ENCODE measurements around the gene RASA2. TPM values are rescaled to one million over a fixed set of nuclear protein-coding genes. Genes with fewer than 3 reads are reported as not detected.
A peak's percentile ranks its signal among the peaks of the same experiment; 100 is the strongest.

RASA2 gene
- total and polyA plus RNA-seq, 5 donors from 2014 or later = 46.5 to 93.5 (median 57.1) TPM

DNA sequence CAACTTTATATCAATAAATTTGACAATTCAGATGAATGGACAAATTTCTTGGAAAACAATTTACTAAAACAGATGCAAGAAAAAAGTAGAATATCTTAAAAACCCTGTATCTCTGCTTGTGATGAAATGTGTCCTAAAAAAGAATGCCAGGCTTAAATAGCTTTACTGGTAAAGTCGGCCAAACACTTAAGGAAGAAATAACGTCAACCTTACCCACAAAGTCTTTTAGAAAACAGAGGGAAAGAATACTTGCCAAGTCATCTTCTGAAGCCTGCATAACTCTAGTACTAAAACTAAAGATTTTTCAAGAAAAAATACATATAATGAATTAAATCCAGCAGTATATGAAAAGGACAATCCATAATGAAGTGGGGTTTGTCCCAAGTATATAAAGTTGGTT is 111.1 kb downstream of the RASA2 start:
- H3K36me3 Mint-ChIP-seq = peaks cover 71% of the 10 kb centered on the region
- Histone ChIP-seq H3K4me1 (ENCODE audit: control insufficient read depth, insufficient read depth, low read length, poor library complexity, severe bottlenecking) (no peaks in the 10 kb centered on the region), H3K9me3 (ENCODE audit: control insufficient read depth in 2 of 2, low read length in 2 of 2) (no peaks in the 10 kb centered on the region), H3K4me3 (ENCODE audit: low read depth, low read length) (no peak overlapping the region), H3K36me3 (ENCODE audit: control insufficient read depth, insufficient read depth, low read length) (peaks cover 73% of the 10 kb centered on the region), H3K27ac (ENCODE audit: insufficient read depth, low read length, poor library complexity, severe bottlenecking) (no peak overlapping the region), H3K27me3 (ENCODE audit: control insufficient read depth, insufficient read depth, low read length) (no peaks in the 10 kb centered on the region)
- ATAC-seq (ENCODE audit: low read depth in 2 of 2) = no peak
- peaks cover 0 to 6% (median 2%) of the 10 kb centered on the region in 4 donors for H3K4me1 Mint-ChIP-seq
- peaks cover 0 to 10% (median 1%) of the 10 kb centered on the region in 7 donors for H3K9me3 Mint-ChIP-seq
- H3K27me3 Mint-ChIP-seq = no peaks in the 10 kb centered on the region
- H3K4me3 Mint-ChIP-seq = no peak overlapping the region
- H3K27ac Mint-ChIP-seq = no peak overlapping the region
- DNase-seq = no peak

DNA sequence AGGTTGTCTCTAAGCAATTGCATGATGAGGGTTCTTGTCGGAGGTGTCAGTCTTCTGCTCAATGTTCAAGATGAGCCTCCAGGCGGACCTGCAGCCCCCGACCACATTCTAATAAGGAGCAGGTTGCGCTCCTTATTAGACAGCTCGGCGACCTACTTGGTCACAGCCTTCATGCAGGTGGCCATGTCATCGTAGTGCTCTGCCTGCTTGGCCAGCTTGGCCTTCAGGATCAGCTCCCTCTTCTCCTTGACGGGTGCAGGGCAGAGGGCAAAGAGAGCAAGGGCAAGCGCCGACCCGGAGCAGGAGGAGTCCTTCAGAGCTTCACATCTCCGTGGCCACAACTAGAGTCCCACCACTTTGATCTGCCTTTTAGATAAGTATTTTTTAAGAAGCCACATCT is 113.5 kb downstream of the RASA2 start:
- ATAC-seq (ENCODE audit: low read depth in 2 of 2) (no peak), DNase-seq (no peak)
- no peaks in the 10 kb centered on the region for H3K9me3 ChIP-seq (ENCODE audit: control insufficient read depth in 2 of 2, low read length in 2 of 2)
- H3K27me3 ChIP-seq (ENCODE audit: control insufficient read depth, insufficient read depth, low read length) = no peaks in the 10 kb centered on the region
- no peak overlapping the region for H3K27ac ChIP-seq (ENCODE audit: insufficient read depth, low read length, poor library complexity, severe bottlenecking)
- Mint-ChIP-seq H3K4me1 (peaks cover 5 to 12% (median 9%) of the 10 kb centered on the region in 4 donors), H3K27ac (peak overlapping the region in 1 of 3 donors; percentile 69), H3K36me3 (peaks cover 59% of the 10 kb centered on the region), H3K27me3 (no peaks in the 10 kb centered on the region), H3K4me3 (peak overlapping the region in 1 of 4 donors; percentile 29), H3K9me3 (peaks cover 0 to 10% (median 1%) of the 10 kb centered on the region in 7 donors)
- H3K4me1 ChIP-seq (ENCODE audit: control insufficient read depth, insufficient read depth, low read length, poor library complexity, severe bottlenecking) = no peaks in the 10 kb centered on the region
- peaks cover 51% of the 10 kb centered on the region for H3K36me3 ChIP-seq (ENCODE audit: control insufficient read depth, insufficient read depth, low read length)
- no peak overlapping the region for H3K4me3 ChIP-seq (ENCODE audit: low read depth, low read length)

DNA sequence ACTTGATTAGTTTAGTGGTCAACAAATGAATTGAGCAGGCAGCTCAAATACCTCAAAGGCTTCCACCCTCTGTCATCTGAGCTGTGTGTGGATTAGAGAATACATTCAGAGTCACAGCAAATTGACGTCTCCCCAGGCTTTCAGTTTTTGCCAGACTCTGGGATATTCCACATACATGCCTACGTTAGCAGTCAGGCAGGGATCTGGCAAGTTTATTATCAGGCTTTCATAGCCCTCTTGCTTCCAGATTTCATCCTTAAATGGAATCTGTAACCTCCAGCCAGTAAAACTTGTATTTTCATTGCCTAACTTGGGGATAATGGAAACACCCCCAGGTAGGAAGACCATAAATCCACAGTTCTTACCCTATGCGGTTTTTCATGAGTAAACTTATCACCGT is 115.9 kb downstream of the RASA2 start:
- Mint-ChIP-seq H3K27ac (peak overlapping the region in 1 of 3 donors; percentile 44), H3K4me3 (no peak overlapping the region), H3K36me3 (peaks cover 48% of the 10 kb centered on the region), H3K4me1 (peaks cover 9 to 22% (median 16%) of the 10 kb centered on the region in 4 donors), H3K27me3 (no peaks in the 10 kb centered on the region), H3K9me3 (peaks cover 0 to 10% (median 1%) of the 10 kb centered on the region in 7 donors)
- H3K27ac ChIP-seq (ENCODE audit: insufficient read depth, low read length, poor library complexity, severe bottlenecking) = no peak overlapping the region
- no peaks in the 10 kb centered on the region for H3K4me1 ChIP-seq (ENCODE audit: control insufficient read depth, insufficient read depth, low read length, poor library complexity, severe bottlenecking)
- peaks cover 51% of the 10 kb centered on the region for H3K36me3 ChIP-seq (ENCODE audit: control insufficient read depth, insufficient read depth, low read length)
- ATAC-seq (ENCODE audit: low read depth in 2 of 2) (no peak), DNase-seq (no peak)
- H3K4me3 ChIP-seq (ENCODE audit: low read depth, low read length) = no peak overlapping the region
- H3K9me3 ChIP-seq (ENCODE audit: control insufficient read depth in 2 of 2, low read length in 2 of 2) = no peaks in the 10 kb centered on the region
- no peaks in the 10 kb centered on the region for H3K27me3 ChIP-seq (ENCODE audit: control insufficient read depth, insufficient read depth, low read length)

DNA sequence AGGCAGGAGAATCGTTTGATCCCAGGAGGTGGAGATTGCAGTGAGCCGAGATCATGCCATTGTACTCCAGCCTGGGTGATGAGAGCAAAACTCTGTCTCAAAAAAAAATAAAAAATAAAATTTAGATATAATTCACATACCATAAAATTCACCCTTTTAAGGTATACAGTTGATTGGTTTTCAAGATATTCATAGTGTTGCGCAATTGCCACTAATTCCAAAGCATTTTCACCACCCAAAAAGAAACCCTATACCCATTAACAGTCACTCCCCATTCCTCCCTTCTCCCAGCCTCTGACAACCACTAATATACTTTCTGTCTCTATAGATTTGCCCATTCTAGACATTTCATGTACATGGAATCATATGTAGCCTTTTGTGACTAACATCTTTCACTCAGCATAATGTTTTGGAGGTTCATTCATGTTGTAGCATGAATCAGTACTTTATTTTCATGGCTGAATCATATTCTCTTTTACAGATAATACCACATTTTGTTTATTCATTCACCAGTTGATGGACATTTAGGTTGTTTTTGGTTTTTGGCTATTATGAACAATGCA is 116.7 kb downstream of the RASA2 start:
- peaks cover 0 to 10% (median 1%) of the 10 kb centered on the region in 7 donors for H3K9me3 Mint-ChIP-seq

DNA sequence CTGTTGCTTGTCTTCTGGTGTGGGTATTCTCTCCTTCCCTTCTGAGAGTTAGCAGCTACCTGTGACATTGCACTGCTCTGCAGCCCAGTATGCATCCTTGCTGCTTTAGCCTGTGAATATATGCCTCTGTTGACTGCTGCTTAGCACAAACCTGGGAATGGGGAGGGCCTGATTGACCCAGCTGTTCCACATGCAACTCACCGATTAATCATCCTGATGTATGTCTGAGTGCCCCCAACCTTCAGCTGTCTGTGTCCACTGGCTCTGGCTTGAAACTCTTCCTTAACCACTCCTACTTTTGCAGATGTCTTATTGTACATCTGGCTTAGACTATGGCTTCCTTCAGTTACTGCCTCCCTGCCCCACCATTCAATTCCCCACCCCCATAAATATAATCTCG is 119.1 kb downstream of the RASA2 start:
- no peak overlapping the region for H3K27ac ChIP-seq (ENCODE audit: insufficient read depth, low read length, poor library complexity, severe bottlenecking)
- H3K4me1 Mint-ChIP-seq = peaks cover 9 to 22% (median 16%) of the 10 kb centered on the region in 4 donors
- H3K36me3 Mint-ChIP-seq = peaks cover 43% of the 10 kb centered on the region
- no peaks in the 10 kb centered on the region for H3K27me3 ChIP-seq (ENCODE audit: control insufficient read depth, insufficient read depth, low read length)
- no peak for DNase-seq
- peak overlapping the region; percentile 44 to 72 (median 69) for H3K27ac Mint-ChIP-seq
- H3K36me3 ChIP-seq (ENCODE audit: control insufficient read depth, insufficient read depth, low read length) = peaks cover 57% of the 10 kb centered on the region
- H3K4me3 Mint-ChIP-seq = no peak overlapping the region
- no peaks in the 10 kb centered on the region for H3K27me3 Mint-ChIP-seq
- peaks cover 0 to 3% (median 0%) of the 10 kb centered on the region in 7 donors for H3K9me3 Mint-ChIP-seq
- no peaks in the 10 kb centered on the region for H3K9me3 ChIP-seq (ENCODE audit: control insufficient read depth in 2 of 2, low read length in 2 of 2)
- ATAC-seq (ENCODE audit: low read depth in 2 of 2) = no peak
- no peak overlapping the region for H3K4me3 ChIP-seq (ENCODE audit: low read depth, low read length)
- no peaks in the 10 kb centered on the region for H3K4me1 ChIP-seq (ENCODE audit: control insufficient read depth, insufficient read depth, low read length, poor library complexity, severe bottlenecking)

More for the DNA sequence above, 116.7 kb downstream of the RASA2 start:
- Histone ChIP-seq H3K27ac (ENCODE audit: insufficient read depth, low read length, poor library complexity, severe bottlenecking) (no peak overlapping the region), H3K9me3 (ENCODE audit: control insufficient read depth in 2 of 2, low read length in 2 of 2) (no peaks in the 10 kb centered on the region), H3K27me3 (ENCODE audit: control insufficient read depth, insufficient read depth, low read length) (no peaks in the 10 kb centered on the region), H3K4me1 (ENCODE audit: control insufficient read depth, insufficient read depth, low read length, poor library complexity, severe bottlenecking) (no peaks in the 10 kb centered on the region), H3K4me3 (ENCODE audit: low read depth, low read length) (no peak overlapping the region), H3K36me3 (ENCODE audit: control insufficient read depth, insufficient read depth, low read length) (peaks cover 56% of the 10 kb centered on the region)
- peaks cover 52% of the 10 kb centered on the region for H3K36me3 Mint-ChIP-seq
- no peak overlapping the region for H3K4me3 Mint-ChIP-seq
- H3K27ac Mint-ChIP-seq = peak overlapping the region; percentile 15 to 84 (median 65)
- H3K27me3 Mint-ChIP-seq = no peaks in the 10 kb centered on the region
- ATAC-seq (ENCODE audit: low read depth in 2 of 2) (no peak), DNase-seq (no peak)
- peaks cover 9 to 25% (median 16%) of the 10 kb centered on the region in 4 donors for H3K4me1 Mint-ChIP-seq

DNA sequence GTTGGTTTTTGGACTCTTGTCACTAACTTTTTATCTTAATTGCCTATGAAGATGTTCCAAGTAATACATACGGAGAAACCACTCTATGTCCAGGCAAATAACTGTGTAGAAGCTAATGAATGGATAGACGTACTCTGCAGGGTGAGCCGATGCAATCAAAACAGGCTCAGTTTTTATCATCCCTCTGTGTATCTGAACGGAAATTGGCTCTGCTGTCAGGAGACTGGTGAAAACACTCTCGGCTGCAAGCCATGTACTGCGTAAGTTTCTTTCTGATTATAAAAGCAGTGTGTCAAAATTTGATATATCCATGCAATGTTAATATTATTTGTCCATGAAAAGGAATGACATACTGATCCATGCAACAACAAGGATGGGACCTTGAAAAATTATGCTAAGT is 121.6 kb downstream of the RASA2 start:
- Mint-ChIP-seq H3K27me3 (no peaks in the 10 kb centered on the region), H3K27ac (no peak overlapping the region), H3K4me1 (peaks cover 9 to 20% (median 12%) of the 10 kb centered on the region in 4 donors), H3K4me3 (no peak overlapping the region), H3K9me3 (no peaks in the 10 kb centered on the region), H3K36me3 (peaks cover 41% of the 10 kb centered on the region)
- Histone ChIP-seq H3K27me3 (ENCODE audit: control insufficient read depth, insufficient read depth, low read length) (no peaks in the 10 kb centered on the region), H3K9me3 (ENCODE audit: control insufficient read depth in 2 of 2, low read length in 2 of 2) (no peaks in the 10 kb centered on the region), H3K27ac (ENCODE audit: insufficient read depth, low read length, poor library complexity, severe bottlenecking) (no peak overlapping the region), H3K4me1 (ENCODE audit: control insufficient read depth, insufficient read depth, low read length, poor library complexity, severe bottlenecking) (no peaks in the 10 kb centered on the region), H3K36me3 (ENCODE audit: control insufficient read depth, insufficient read depth, low read length) (peaks cover 74% of the 10 kb centered on the region), H3K4me3 (ENCODE audit: low read depth, low read length) (no peak overlapping the region)
- ATAC-seq (ENCODE audit: low read depth in 2 of 2) = no peak
- DNase-seq = no peak

DNA sequence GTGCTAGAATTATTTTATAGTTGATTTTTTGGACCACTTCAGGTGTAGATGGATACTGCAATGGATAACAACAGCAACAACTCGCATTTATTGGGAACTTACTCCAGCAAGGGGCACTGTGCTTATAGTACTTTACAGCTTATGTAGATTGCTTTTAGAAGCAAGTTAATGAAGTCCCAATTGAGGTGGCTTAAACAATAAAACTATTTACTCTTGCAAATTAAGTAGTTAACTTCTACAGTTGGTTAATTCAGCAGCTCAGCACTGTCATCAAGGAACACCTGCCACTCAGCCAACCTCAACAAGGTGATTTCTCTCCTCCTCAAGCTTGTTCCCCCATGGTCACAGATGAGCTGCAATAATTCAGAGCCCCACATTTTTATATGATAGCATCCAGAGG is 124.1 kb downstream of the RASA2 start:
- H3K27me3 ChIP-seq (ENCODE audit: control insufficient read depth, insufficient read depth, low read length) = no peaks in the 10 kb centered on the region
- no peak overlapping the region for H3K27ac ChIP-seq (ENCODE audit: insufficient read depth, low read length, poor library complexity, severe bottlenecking)
- peaks cover 81% of the 10 kb centered on the region for H3K36me3 ChIP-seq (ENCODE audit: control insufficient read depth, insufficient read depth, low read length)
- Mint-ChIP-seq H3K4me3 (no peak overlapping the region), H3K27me3 (no peaks in the 10 kb centered on the region), H3K27ac (peak overlapping the region in 2 of 3 donors; percentile 25 to 58), H3K4me1 (peaks cover 4 to 9% (median 6%) of the 10 kb centered on the region in 4 donors), H3K36me3 (peaks cover 43% of the 10 kb centered on the region), H3K9me3 (no peaks in the 10 kb centered on the region)
- DNase-seq = no peak
- H3K4me1 ChIP-seq (ENCODE audit: control insufficient read depth, insufficient read depth, low read length, poor library complexity, severe bottlenecking) = no peaks in the 10 kb centered on the region
- ATAC-seq (ENCODE audit: low read depth in 2 of 2) = no peak
- no peak overlapping the region for H3K4me3 ChIP-seq (ENCODE audit: low read depth, low read length)
- H3K9me3 ChIP-seq (ENCODE audit: control insufficient read depth in 2 of 2, low read length in 2 of 2) = no peaks in the 10 kb centered on the region

Data from CD4-positive, CD25-positive, alpha-beta regulatory T cell (primary cell).